Stimulated activated CD8-positive, alpha-beta memory T cell treated with anti-CD3 and anti-CD28 coated beads, Interleukin-4, amount 100 ng/mL, for 48 hours (primary cell): ENCODE results near the gene NFKBIZ.
"Not testable (repeated sequence)": the region's sequence is repeated elsewhere in the genome, so short reads cannot be mapped to it uniquely, and the experiment has no call there.

Source experiments
- DNase-seq: peaks from one replicate; pipeline ENCODE4 v3.0.0-alpha.2; 2020

The NFKBIZ gene

GRCh38 chr3:101851850-101852714 is 2.8 kb downstream of the NFKBIZ start:
- DNase-seq, result no peak

- no peak for DNase-seq
Observed at GRCh38 chr3:101852983-101853840, 3.9 kb downstream of the NFKBIZ start.

- no peak for DNase-seq
Observed at GRCh38 chr3:101853982-101854381, 4.7 kb downstream of the NFKBIZ start.

- no peak for DNase-seq
Observed at GRCh38 chr3:101854608-101855304, 5.4 kb downstream of the NFKBIZ start.

- no peak for DNase-seq
Observed at GRCh38 chr3:101857301-101857741, 8.0 kb downstream of the NFKBIZ start.

- DNase-seq, result no peak
Observed at GRCh38 chr3:101858464-101859030, 9.2 kb downstream of the NFKBIZ start.

- no peak for DNase-seq
Observed at GRCh38 chr3:101859882-101860448, 10.7 kb downstream of the NFKBIZ start.

- no peak for DNase-seq
Observed at GRCh38 chr3:101861212-101861788, 12.0 kb downstream of the NFKBIZ start.

- no peak for DNase-seq
Observed at GRCh38 chr3:101861789-101862415, 12.6 kb downstream of the NFKBIZ start.

GRCh38 chr3:101862416-101863165 is 13.3 kb downstream of the NFKBIZ start:
- no peak for DNase-seq

GRCh38 chr3:101864926-101865325 is 15.6 kb downstream of the NFKBIZ start:
- not testable (repeated sequence) for DNase-seq

- DNase-seq, result no peak
Observed at GRCh38 chr3:101865751-101866509, 16.6 kb downstream of the NFKBIZ start.

- DNase-seq, result no peak
Observed at GRCh38 chr3:101867511-101867910, 18.2 kb downstream of the NFKBIZ start.

- DNase-seq, result no peak
Observed at GRCh38 chr3:101867996-101868395, 18.7 kb downstream of the NFKBIZ start.

GRCh38 chr3:101868534-101869464 is 19.5 kb downstream of the NFKBIZ start:
- DNase-seq, result no peak

- DNase-seq, result no peak
Observed at GRCh38 chr3:101870138-101870537, 20.8 kb downstream of the NFKBIZ start.

- no peak for DNase-seq
Observed at GRCh38 chr3:101873619-101874018, 24.3 kb downstream of the NFKBIZ start.

GRCh38 chr3:101876142-101876541 is 26.8 kb downstream of the NFKBIZ start:
- no peak for DNase-seq

GRCh38 chr3:101878589-101878988 is 29.3 kb downstream of the NFKBIZ start:
- DNase-seq, result no peak
